K562 (cell line): ENCODE results near the gene DCAF7. TPM values are rescaled to one million over a fixed set of nuclear protein-coding genes. Genes with fewer than 3 reads are reported as not detected.

Source experiments
- ATAC-seq: fragments of 200-7000 bp; cut with Tn5 transposase; 3 replicates; pipeline ENCODE4 v1.9.1; 2020; ENCODE audit warnings: moderate library complexity
- BruUV-seq: library from RNA; stranded (reverse); fragments of 400-500 nt; replicated peaks from 2 replicates; lab custom pipeline; 2021; lab: Mats Ljungman, UMichigan
- CTCF ChIA-PET: fragments of 300-600 bp; formaldehyde crosslinking; extraction: SDS; loops from one replicate; lab custom pipeline; 2021; ENCODE audit warnings: low intra/inter-chr PET ratio; lab: Yijun Ruan, JAX
- POLR2A ChIA-PET: fragments of 300-600, 350-650 bp; sonication (Branson Sonifier 250); formaldehyde crosslinking; extraction: SDS; loops from one replicate; lab custom pipeline; 2021; ENCODE audit warnings: antibody characterized with exemption, inconsistent platforms; lab: Yijun Ruan, JAX
- DNase-seq, 4 experiments: peaks; one replicate each; pipeline versions ENCODE4 v3.0.0 to v3.0.0-alpha.2; 2011 to 2018; ENCODE audit warnings: low spot score in 3 of 4, mixed read lengths in 3 of 4; ENCODE audit errors: extremely low read depth in 1 of 4
- FAIRE-seq: peaks from 2 replicates; lab custom pipeline; 2011; peaks lifted over from hg19 to GRCh38; lab: Jason Lieb, UNC
- H2AFZ ChIP-seq: 2 replicates; pipeline ENCODE4 v1.6.0; 2011; ENCODE audit warnings: low read depth, low read length, control low read depth, inconsistent platforms
- H3K27ac ChIP-seq: fragments of 200-600 bp; 3 replicates; pipeline ENCODE4 v1.8.0; 2011; ENCODE audit warnings: low read depth, mild to moderate bottlenecking, control low read depth, inconsistent platforms, low read length, moderate library complexity, mixed read lengths; ENCODE audit errors: extremely low read depth
- H3K27me3 ChIP-seq, 2 experiments: fragments of 300-600 bp in 1 of 2; 2 replicates in 1 of 2; 3 replicates in 1 of 2; pipeline versions ENCODE4 v1.6.0 to v1.8.0; 2011; ENCODE audit warnings: inconsistent platforms in 2 of 2, low read length in 2 of 2, mild to moderate bottlenecking in 1 of 2, mixed read lengths in 1 of 2, moderate library complexity in 1 of 2; ENCODE audit not compliant: control insufficient read depth in 2 of 2, insufficient read depth in 2 of 2
- H3K36me3 ChIP-seq: fragments of 300-600 bp; 3 replicates; pipeline ENCODE4 v1.8.0; 2011; ENCODE audit warnings: mild to moderate bottlenecking, low read length, inconsistent platforms; ENCODE audit not compliant: control insufficient read depth, insufficient read depth
- H3K4me1 ChIP-seq, 2 experiments: fragments of 200-600 bp in 1 of 2; replicated peaks in 1 of 2; 2 replicates in 1 of 2; 3 replicates in 1 of 2; pipeline versions ENCODE4 v1.5.1 to v1.8.0; 2011; ENCODE audit warnings: inconsistent platforms in 2 of 2, low read length in 2 of 2, mild to moderate bottlenecking in 1 of 2, mixed read lengths in 1 of 2, moderate library complexity in 1 of 2; ENCODE audit not compliant: control insufficient read depth in 2 of 2, insufficient read depth in 2 of 2
- H3K4me2 ChIP-seq: 2 replicates; pipeline ENCODE4 v1.6.1; 2011; ENCODE audit warnings: low read length, control low read depth, inconsistent platforms, mixed read lengths; ENCODE audit not compliant: insufficient read depth
- H3K4me3 ChIP-seq: fragments of 200-600 bp; sonication (generic), shearing (Covaris generic); 2 replicates; pipeline ENCODE4 v1.5.1; 2016; ENCODE audit warnings: control low read depth, inconsistent platforms
- H3K79me2 ChIP-seq: fragments of 200-600 bp; 3 replicates; pipeline ENCODE4 v1.8.0; 2011; ENCODE audit warnings: low read length, inconsistent platforms; ENCODE audit not compliant: control insufficient read depth, insufficient read depth
- H3K9ac ChIP-seq, 2 experiments: 2 replicates each; pipeline versions ENCODE4 v1.6.0 to v1.6.1; 2011; ENCODE audit warnings: low read depth in 2 of 2, low read length in 2 of 2, control low read depth in 1 of 2, inconsistent platforms in 1 of 2, mild to moderate bottlenecking in 1 of 2, mixed read lengths in 1 of 2; ENCODE audit not compliant: insufficient read depth in 1 of 2
- H3K9me1 ChIP-seq: one replicate; pipeline ENCODE4 v1.6.0; 2011; ENCODE audit warnings: inconsistent platforms, mild to moderate bottlenecking, low read length, moderate library complexity; ENCODE audit not compliant: control insufficient read depth, insufficient read depth
- H3K9me3 ChIP-seq: replicated peaks from 2 replicates; pipeline ENCODE4 v1.5.1; 2011; ENCODE audit warnings: low read depth, low read length, inconsistent platforms; ENCODE audit not compliant: control insufficient read depth, insufficient read depth
- H4K20me1 ChIP-seq: replicated peaks from 2 replicates; pipeline ENCODE4 v1.6.1; 2011; ENCODE audit warnings: low read length, inconsistent platforms, mixed read lengths; ENCODE audit not compliant: control insufficient read depth, insufficient read depth
- JUND ChIP-seq, 2 experiments: IDR thresholded peaks; 2 replicates in 1 of 2; 3 replicates in 1 of 2; pipeline ENCODE4 v1.6.1; 2011; ENCODE audit warnings: borderline replicate concordance in 2 of 2, low read depth in 2 of 2, low read length in 2 of 2, improper control_type of control experiment in 1 of 2, missing biosample characterization in 1 of 2, missing genetic modification characterization in 1 of 2, missing genetic modification reagents in 1 of 2
- MTA2 ChIP-seq: fragments of 450-650 bp; IDR thresholded peaks from 2 replicates; pipeline ENCODE4 v1.6.1; 2016; ENCODE audit warnings: low read depth
- POLR3A ChIP-seq: IDR thresholded peaks from 2 replicates; pipeline ENCODE4 v1.6.1; 2011; ENCODE audit warnings: borderline replicate concordance, mild to moderate bottlenecking, moderate library complexity; ENCODE audit not compliant: insufficient read length, insufficient read depth; ENCODE audit errors: extremely low read depth
- SIX5 ChIP-seq, 2 experiments: IDR thresholded peaks; 2 replicates each; pipeline ENCODE4 v1.6.1; 2011; ENCODE audit warnings: low read length in 2 of 2, borderline replicate concordance in 1 of 2, low read depth in 1 of 2, mild to moderate bottlenecking in 1 of 2, moderate library complexity in 1 of 2; ENCODE audit not compliant: insufficient read depth in 1 of 2
- ZBTB17 ChIP-seq: fragments of 450-650 bp; formaldehyde crosslinking; IDR thresholded peaks from 2 replicates; pipeline ENCODE4 v1.4.0; 2020; ENCODE audit warnings: mild to moderate bottlenecking
- ZKSCAN1 ChIP-seq: fragments of 150-350 bp; IDR thresholded peaks from 2 replicates; pipeline ENCODE4 v1.6.1; 2016; ENCODE audit warnings: low read depth, low read length
- ZNF444 ChIP-seq: fragments of 250-450 bp; sonication (Bioruptor Pico); IDR thresholded peaks from 2 replicates; pipeline ENCODE4 v1.4.0; 2020; ENCODE audit warnings: mild to moderate bottlenecking, moderate library complexity
- WGBS: fragments of 100-300 bp; shearing (Covaris generic); methylation state at CpG from one replicate; pipeline ENCODE4 v1.1.6; 2016; ENCODE audit warnings: low coverage, mixed read lengths; ENCODE audit not compliant: insufficient coverage; ENCODE audit errors: missing lambda C conversion rate; 5-methylcytosine and 5-hydroxymethylcytosine counted together
- in situ Hi-C: fragments of 300-500 bp; cut with MboI; formaldehyde crosslinking; loops from 4 replicates; pipeline ENCODE4 v1.15.0; 2018; ENCODE audit warnings: inconsistent platforms, mixed read lengths
- intact Hi-C: fragments of 100-400 bp; cut with micrococcal nuclease; formaldehyde crosslinking; loops from 2 replicates; pipeline ENCODE4 v1.14.2; 2022
- polyA plus RNA-seq, 8 experiments: library from polyadenylated mRNA; depleted of rRNA in 4 of 8; stranded (reverse) in 5 of 8; unstranded in 3 of 8; fragments of >200 nt; fragmentation: Nextera tagmentation in 2 of 8; fragmentation: Illumina TruSeq in 1 of 8; extraction: Ambion mirVana in 2 of 8; extraction: Trizol in 1 of 8; gene quantifications; 2 replicates each; pipeline versions ENCODE4 v1.2.1 to v1.2.3, GENCODE V29; 2011 to 2014; ENCODE audit warnings: inconsistent platforms in 1 of 8, missing spikeins in 1 of 8
- total RNA-seq, 7 experiments: library from RNA; depleted of rRNA in 6 of 7; stranded (reverse); fragments of >200 nt in 6 of 7; fragmentation: Illumina TruSeq in 2 of 7; extraction: Trizol in 2 of 7; gene quantifications; 2 replicates each; pipeline versions ENCODE4 v1.2.1 to v1.2.3, GENCODE V29; 2011 to 2021; ENCODE audit warnings: low replicate concordance in 1 of 7
- TF ChIP-seq, protein P1 (sequence below): sonication (generic); formaldehyde crosslinking; IDR thresholded peaks from 2 replicates; pipeline ENCODE4 v1.8.0; 2022; ENCODE audit warnings: mild to moderate bottlenecking, missing genetic modification reagents

The DCAF7 gene
- total and polyA plus RNA-seq, 9 of the 15 experiments (the other 6 are each of a cell fraction or from before 2014, with no cell fraction given): 30.8 to 123 (median 40.2) TPM

- Histone ChIP-seq H3K9me3 (no peaks in the 10 kb centered on the region), H2AFZ (no peak overlapping the region), H3K4me1 (no peaks in the 10 kb centered on the region), H3K27ac (no peak overlapping the region), H3K27me3 (no peaks in the 10 kb centered on the region), H3K9ac (no peak overlapping the region), H3K4me2 (no peak overlapping the region), H3K36me3 (peaks cover 44% of the 10 kb centered on the region), H4K20me1 (no peaks in the 10 kb centered on the region), H3K9me1 (no peaks in the 10 kb centered on the region), H3K4me3 (no peak overlapping the region), H3K79me2 (no peaks in the 10 kb centered on the region)
- intact Hi-C loops (loop anchor here (5.0 kb wide), 2 partner anchors 128 to 528 kb away; no protein-coding TSS in a partner anchor), in situ Hi-C loops (no loop called here)
- ATAC-seq (no peak), DNase-seq (no peak), FAIRE-seq (no peak)
- BruUV-seq: no TSS peak
- ChIA-PET POLR2A (interaction anchor here (2.5 to 3.4 kb wide), 2 partner anchors 8 to 12 kb away, joined by 10 to 14 read pairs; partner anchors contain the start of gene MAP3K3), CTCF (no interaction called here)
- 87% methylated on average over 6 of the region's 6 CpGs for WGBS
- TF ChIP-seq MTA2: no peak
- TF ChIP-seq JUND (IDR thresholded peaks at IDR 0.05; ENCODE audit: borderline replicate concordance, low read depth, low read length): no peak
- no peak for TF ChIP-seq JUND (tag; IDR thresholded peaks at IDR 0.05; ENCODE audit: borderline replicate concordance, low read depth, low read length)
- TF ChIP-seq, protein P1, sequence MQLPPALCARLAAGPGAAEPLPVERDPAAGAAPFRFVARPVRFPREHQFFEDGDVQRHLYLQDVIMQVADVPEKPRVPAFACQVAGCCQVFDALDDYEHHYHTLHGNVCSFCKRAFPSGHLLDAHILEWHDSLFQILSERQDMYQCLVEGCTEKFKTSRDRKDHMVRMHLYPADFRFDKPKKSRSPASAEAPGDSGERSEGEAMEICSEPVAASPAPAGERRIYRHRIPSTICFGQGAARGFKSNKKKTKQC (CRISPR knock-in tag): no peak
- TF ChIP-seq ZNF444 (CRISPR knock-in tag): no peak
- TF ChIP-seq ZBTB17 (CRISPR knock-in tag): no peak
- no peak for TF ChIP-seq ZKSCAN1
- TF ChIP-seq POLR3A: no peak
- no peak for TF ChIP-seq SIX5 (IDR thresholded peaks at IDR 0.05; ENCODE audit: borderline replicate concordance in 1 of 2, insufficient read depth in 1 of 2, low read depth in 1 of 2, low read length in 2 of 2)
Observed at GRCh38 chr17:63609816-63610573, 59.7 kb downstream of the DCAF7 start.
